Left ventricle myocardium superior (tissue), 1 donor: ENCODE measurements around the gene SMIM33. TPM values are rescaled to one million over a fixed set of nuclear protein-coding genes. Genes with fewer than 3 reads are reported as not detected.

ENCODE experiments used
- ATAC-seq: fragments of 200-7000 bp; cut with Tn5 transposase; one replicate; pipeline ENCODE4 v1.9.1; 2020; ENCODE audit warnings: mild to moderate bottlenecking, moderate library complexity
- DNase-seq: peaks from one replicate; pipeline ENCODE4 v3.0.0-alpha.2; 2020
- intact Hi-C: fragments of 100-400 bp; cut with micrococcal nuclease; formaldehyde crosslinking; loops from one replicate; pipeline ENCODE4 v1.11.0; 2022
- total RNA-seq: library from RNA; stranded (reverse); fragmentation: NEBNext Ultra II Directional; extraction: Animal tissue kit (Norgen Biotek cat#: 25700); gene quantifications from one replicate; pipeline ENCODE4 v1.2.1, GENCODE V29; 2021
- donor health status: DM: no; HTN: yes; CAD: no; lungs with severe emphysema.

SMIM33 gene
- total RNA-seq, 1 donor from 2014 or later = not detected

GRCh38 chr5:139454568-139455290 is 16.1 kb upstream of the SMIM33 start:
- ATAC-seq = no peak
- intact Hi-C loops = no loop called here

GRCh38 chr5:139456776-139457175 is 14.0 kb upstream of the SMIM33 start:
- intact Hi-C loops = no loop called here
- DNase-seq = no peak
- no peak for ATAC-seq

More at GRCh38 chr5:139454568-139455290, 16.1 kb upstream of the SMIM33 start:
- no peak for DNase-seq

- ATAC-seq = no peak
Measured at GRCh38 chr5:139457241-139457640, 13.6 kb upstream of the SMIM33 start.

GRCh38 chr5:139457653-139458306 is 13.0 kb upstream of the SMIM33 start:
- ATAC-seq (no peak), DNase-seq (no peak)
- intact Hi-C loops = no loop called here

More at GRCh38 chr5:139457241-139457640, 13.6 kb upstream of the SMIM33 start:
- DNase-seq = no peak
- intact Hi-C loops = no loop called here

- intact Hi-C loops = no loop called here
- DNase-seq = no peak
- peak; percentile 41 for ATAC-seq
Measured at GRCh38 chr5:139458580-139459407, 12.0 kb upstream of the SMIM33 start.

GRCh38 chr5:139459451-139459934 is 11.3 kb upstream of the SMIM33 start:
- intact Hi-C loops = no loop called here
- DNase-seq = peak; percentile 49
- peak; percentile 49 for ATAC-seq

- no peak for DNase-seq
- ATAC-seq = no peak
Measured at GRCh38 chr5:139460455-139460854, 10.3 kb upstream of the SMIM33 start.

GRCh38 chr5:139461176-139461575 is 9.6 kb upstream of the SMIM33 start:
- intact Hi-C loops = no loop called here
- peak; percentile 28 for ATAC-seq
- DNase-seq = no peak

More at GRCh38 chr5:139460455-139460854, 10.3 kb upstream of the SMIM33 start:
- intact Hi-C loops = no loop called here

- DNase-seq (no peak), ATAC-seq (peak; percentile 41)
- intact Hi-C loops = no loop called here
Measured at GRCh38 chr5:139461698-139462097, 9.1 kb upstream of the SMIM33 start.

- peak; percentile 76 for ATAC-seq
- intact Hi-C loops = no loop called here
- DNase-seq = no peak
Measured at GRCh38 chr5:139462586-139463276, 8.1 kb upstream of the SMIM33 start, which contains the start of gene ECSCR. ECSCR (minus strand) TSS chr5:139462743; CDS start chr5:139462670, 73 bp downstream.

GRCh38 chr5:139468421-139468931 is 2.3 kb upstream of the SMIM33 start:
- peak; percentile 22 for ATAC-seq
- DNase-seq = no peak
- intact Hi-C loops = no loop called here

GRCh38 chr5:139472386-139473030 is 1.7 kb downstream of the SMIM33 start:
- DNase-seq (no peak), ATAC-seq (no peak)
- intact Hi-C loops = no loop called here

GRCh38 chr5:139473105-139473504 is 2.3 kb downstream of the SMIM33 start:
- intact Hi-C loops = no loop called here
- ATAC-seq (no peak), DNase-seq (no peak)

GRCh38 chr5:139473565-139473964 is 2.8 kb downstream of the SMIM33 start:
- ATAC-seq (no peak), DNase-seq (no peak)
- intact Hi-C loops = no loop called here

GRCh38 chr5:139474890-139475791 is 4.3 kb downstream of the SMIM33 start:
- DNase-seq = no peak
- intact Hi-C loops = no loop called here
- peak; percentile 55 for ATAC-seq

GRCh38 chr5:139475865-139476617 is 5.2 kb downstream of the SMIM33 start:
- DNase-seq (no peak), ATAC-seq (no peak)
- intact Hi-C loops = no loop called here
